ENCODE data around the gene TENM4.

The TENM4 gene

GRCh38 chr11:79084382-79084781 is 356.4 kb downstream of the TENM4 start:
- DNase-seq (ENCODE audit: low read depth): no peak

GRCh38 chr11:79083352-79083751 is 357.5 kb downstream of the TENM4 start:
- DNase-seq (ENCODE audit: low read depth): no peak

- no peak for DNase-seq (ENCODE audit: low read depth)
Measured at GRCh38 chr11:79082907-79083306, 357.9 kb downstream of the TENM4 start.

- no peak for DNase-seq (ENCODE audit: low read depth)
Measured at GRCh38 chr11:79082280-79082679, 358.6 kb downstream of the TENM4 start.

- no peak for DNase-seq (ENCODE audit: low read depth)
Measured at GRCh38 chr11:79081471-79082031, 359.3 kb downstream of the TENM4 start.

- DNase-seq (ENCODE audit: low read depth): no peak
Measured at GRCh38 chr11:79080551-79080950, 360.3 kb downstream of the TENM4 start.

GRCh38 chr11:79078999-79079398 is 361.8 kb downstream of the TENM4 start:
- no peak for DNase-seq (ENCODE audit: low read depth)

- DNase-seq (ENCODE audit: low read depth): no peak
Measured at GRCh38 chr11:79078456-79078855, 362.4 kb downstream of the TENM4 start.

- DNase-seq (ENCODE audit: low read depth): no peak
Measured at GRCh38 chr11:79077702-79078330, 363.0 kb downstream of the TENM4 start.

GRCh38 chr11:79076526-79077115 is 364.2 kb downstream of the TENM4 start:
- DNase-seq (ENCODE audit: low read depth): no peak

- no peak for DNase-seq (ENCODE audit: low read depth)
Measured at GRCh38 chr11:79074547-79074946, 366.3 kb downstream of the TENM4 start.

- no peak for DNase-seq (ENCODE audit: low read depth)
Measured at GRCh38 chr11:79071190-79071589, 369.6 kb downstream of the TENM4 start.

- DNase-seq (ENCODE audit: low read depth): no peak
Measured at GRCh38 chr11:79070518-79070917, 370.3 kb downstream of the TENM4 start.

GRCh38 chr11:79069504-79069903 is 371.3 kb downstream of the TENM4 start:
- no peak for DNase-seq (ENCODE audit: low read depth)

- no peak for DNase-seq (ENCODE audit: low read depth)
Measured at GRCh38 chr11:79068356-79068755, 372.5 kb downstream of the TENM4 start.

GRCh38 chr11:79067352-79067679 is 373.5 kb downstream of the TENM4 start:
- no peak for DNase-seq (ENCODE audit: low read depth)

GRCh38 chr11:79066456-79067351 is 374.1 kb downstream of the TENM4 start:
- no peak for DNase-seq (ENCODE audit: low read depth)

GRCh38 chr11:79062814-79063762 is 377.7 kb downstream of the TENM4 start:
- DNase-seq (ENCODE audit: low read depth): no peak

- DNase-seq (ENCODE audit: low read depth): no peak
Measured at GRCh38 chr11:79060081-79060953, 380.5 kb downstream of the TENM4 start.

- no peak for DNase-seq (ENCODE audit: low read depth)
Measured at GRCh38 chr11:79059141-79059540, 381.7 kb downstream of the TENM4 start.
